GM13976 (cell line): ENCODE data around the gene SCRN2.

Experiments
- DNase-seq: peaks from one replicate; pipeline ENCODE4 v3.0.0; 2012; ENCODE audit warnings: low spot score
- CTCF ChIP-seq: IDR thresholded peaks from 2 replicates; pipeline ENCODE4 v1.5.1; 2012; ENCODE audit warnings: borderline replicate concordance, mild to moderate bottlenecking; ENCODE audit not compliant: insufficient read depth; ENCODE audit errors: extremely low read depth, missing control alignments, control extremely low read depth
- in situ Hi-C: fragments of 300-500 bp; cut with MboI; formaldehyde crosslinking; loops from one replicate; pipeline ENCODE4 v1.12.0; 2022; ENCODE audit warnings: low sequenced_read_pairs, mixed read lengths, inconsistent platforms; ENCODE audit not compliant: unreplicated experiment

The SCRN2 gene

GRCh38 chr17:47840742-47841487, at the start of gene SCRN2:
Gene SCRN2 (minus strand): TSS chr17:47841273. CDS start chr17:47840843, 430 bp downstream.
- DNase-seq, result peak; percentile 95
- TF ChIP-seq CTCF, result peak; percentile 94
- in situ Hi-C loops, result loop anchor here (5.0 kb wide), 1 partner anchor 51 kb away; no protein-coding TSS in a partner anchor

DNA sequence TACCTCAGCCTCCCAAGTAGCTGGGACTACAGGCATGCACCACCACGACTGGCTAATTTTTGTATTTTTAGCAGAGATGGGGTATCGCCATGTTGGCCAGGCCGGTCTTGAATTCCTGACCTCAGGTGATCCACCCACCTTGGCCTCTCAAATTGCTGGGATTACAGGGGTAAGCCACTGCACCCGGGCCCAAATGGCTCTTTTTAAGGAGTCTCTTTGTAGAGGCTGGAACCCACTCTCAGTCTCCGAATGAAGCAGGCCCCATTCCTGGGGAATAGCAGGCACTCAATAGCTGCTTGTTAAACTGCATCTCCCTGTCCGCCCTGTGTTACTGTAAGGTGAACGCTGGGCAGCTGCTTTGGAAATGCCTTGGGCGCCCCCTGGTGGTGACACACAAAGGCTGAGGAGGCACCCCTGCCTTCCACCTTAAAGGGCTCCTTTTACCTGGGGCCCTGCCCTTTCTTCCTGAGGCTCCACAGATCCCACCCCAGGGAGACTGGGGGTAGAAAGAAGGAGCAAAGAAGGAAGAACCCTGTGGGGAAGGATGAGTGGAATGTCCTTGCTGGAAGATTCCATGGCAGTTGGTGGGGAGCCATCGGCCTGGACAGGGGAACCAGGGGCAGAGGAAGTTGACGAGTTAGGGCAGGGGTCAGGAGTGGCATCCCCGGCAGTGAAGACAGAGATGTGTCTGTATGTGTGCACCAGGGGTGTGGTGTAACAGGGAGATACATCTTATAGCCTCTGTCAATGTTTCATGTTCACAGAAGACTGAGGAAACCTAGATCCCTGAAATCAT, 48.9 kb upstream of the SCRN2 start:
- TF ChIP-seq CTCF, result peak; percentile 92
- in situ Hi-C loops, result loop anchor here (5.0 kb wide), 1 partner anchor 48 kb away; the partner anchor contains the start of gene SCRN2
- peak; percentile 82 for DNase-seq

DNA sequence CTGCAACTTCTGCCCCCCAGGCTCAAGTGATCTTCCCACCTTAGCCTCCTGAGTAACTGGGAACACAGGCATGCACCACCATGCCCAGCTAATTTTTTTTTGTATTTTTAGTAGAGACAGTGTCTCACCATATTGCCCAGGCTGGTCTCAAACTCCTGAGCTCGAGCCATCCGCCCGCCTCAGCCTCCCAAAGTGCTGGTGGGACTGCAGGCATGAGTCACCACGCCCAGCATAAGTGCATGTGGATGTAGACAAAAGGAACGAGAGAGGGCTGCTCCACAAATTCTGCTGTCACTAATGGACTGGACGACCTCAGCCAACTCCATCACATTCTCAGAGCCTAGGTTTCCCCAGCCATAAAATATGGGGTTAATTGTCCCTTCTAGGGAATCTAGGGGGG, 47.2 kb upstream of the SCRN2 start:
- no peak for DNase-seq
- TF ChIP-seq CTCF, result no peak
- in situ Hi-C loops, result no loop called here

DNA sequence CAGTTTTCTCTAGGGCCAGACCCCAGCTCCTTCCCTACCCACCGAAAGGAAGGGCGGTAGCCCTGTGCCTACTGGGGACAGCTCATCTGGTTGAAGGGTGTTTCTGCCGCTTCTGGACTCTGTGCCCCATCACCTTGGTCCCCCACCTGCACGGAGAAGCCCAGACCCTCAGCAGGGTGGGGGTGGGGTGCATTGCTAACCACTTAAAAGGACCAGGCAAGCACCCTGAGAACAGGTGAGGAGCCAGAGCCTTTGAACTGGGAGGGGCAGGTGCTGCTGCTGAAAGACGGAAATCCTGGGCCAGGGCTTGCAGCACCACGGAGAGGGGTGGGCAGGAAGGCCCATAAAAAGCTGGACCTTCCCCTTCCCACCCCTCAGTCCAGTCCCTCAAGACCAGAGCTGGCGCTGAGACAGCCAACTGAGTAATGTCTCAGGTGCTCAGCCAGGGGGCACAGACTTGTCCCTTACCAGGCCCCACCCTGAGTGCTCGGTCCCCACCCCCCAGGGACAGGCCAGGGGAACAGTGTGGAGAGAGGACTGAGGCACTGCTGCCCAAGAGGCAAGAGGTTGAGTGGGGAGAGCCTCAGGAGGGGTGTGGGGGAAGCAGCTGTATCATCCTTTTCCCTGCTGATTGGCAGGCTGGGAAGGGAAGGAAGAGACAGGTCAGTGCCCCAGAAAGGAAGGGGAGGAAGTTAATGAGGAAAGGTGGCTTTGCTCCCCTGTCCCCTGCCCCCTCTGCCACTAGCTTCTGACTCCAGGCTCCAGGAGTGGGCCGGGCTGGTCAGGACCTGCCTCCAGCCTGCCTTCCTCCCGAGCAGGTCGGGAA, 44.0 kb upstream of the SCRN2 start:
- in situ Hi-C loops, result no loop called here
- TF ChIP-seq CTCF, result no peak
- no peak for DNase-seq

- TF ChIP-seq CTCF, result no peak
- DNase-seq, result no peak
- in situ Hi-C loops, result no loop called here
Measured at GRCh38 chr17:47884427-47884740, 43.3 kb upstream of the SCRN2 start.

- no peak for DNase-seq
- in situ Hi-C loops, result no loop called here
Measured at GRCh38 chr17:47883589-47884426, 42.7 kb upstream of the SCRN2 start.

More at GRCh38 chr17:47883589-47884426, 42.7 kb upstream of the SCRN2 start:
- TF ChIP-seq CTCF, result no peak
